ENCODE measurements around the gene ZCCHC7. TPM values are rescaled to one million over a fixed set of nuclear protein-coding genes. Genes with fewer than 3 reads are reported as not detected.

The ZCCHC7 gene
- total RNA-seq, 4 donors from 2014 or later: 12.4 to 56.9 (median 17.7) TPM

GRCh38 chr9:37172557-37172956 lies 52.2 kb downstream of the ZCCHC7 start:
- no peaks in the 10 kb centered on the region for H3K27me3 ChIP-seq

GRCh38 chr9:37174247-37174646 lies 53.9 kb downstream of the ZCCHC7 start:
- no peak overlapping the region for H3K27ac ChIP-seq
- DNase-seq: no peak
- TF ChIP-seq CTCF (IDR thresholded peaks at IDR 0.05) (no peak), POLR2A (IDR thresholded peaks at IDR 0.05) (no peak)
- H3K9me3 ChIP-seq: no peaks in the 10 kb centered on the region
- H3K4me3 ChIP-seq: no peak overlapping the region
- no peaks in the 10 kb centered on the region for H3K36me3 ChIP-seq
- H3K27me3 ChIP-seq: no peaks in the 10 kb centered on the region
- no peaks in the 10 kb centered on the region for H3K4me1 ChIP-seq

More at GRCh38 chr9:37172557-37172956, 52.2 kb downstream of the ZCCHC7 start:
- H3K36me3 ChIP-seq: peaks cover 0 to 2% (median 0%) of the 10 kb centered on the region in 3 donors
- H3K27ac ChIP-seq: no peak overlapping the region
- TF ChIP-seq CTCF (IDR thresholded peaks at IDR 0.05): no peak
- no peak for TF ChIP-seq POLR2A (IDR thresholded peaks at IDR 0.05)
- H3K9me3 ChIP-seq: no peaks in the 10 kb centered on the region
- no peak overlapping the region for H3K4me3 ChIP-seq
- H3K4me1 ChIP-seq: no peaks in the 10 kb centered on the region
- no peak for DNase-seq

GRCh38 chr9:37178742-37179141 lies 58.4 kb downstream of the ZCCHC7 start:
- Histone ChIP-seq H3K27ac (no peak overlapping the region), H3K27me3 (no peaks in the 10 kb centered on the region), H3K4me3 (no peak overlapping the region), H3K4me1 (no peaks in the 10 kb centered on the region), H3K36me3 (no peaks in the 10 kb centered on the region), H3K9me3 (no peaks in the 10 kb centered on the region)
- DNase-seq: no peak
- no peak for TF ChIP-seq CTCF (IDR thresholded peaks at IDR 0.05)
- TF ChIP-seq POLR2A (IDR thresholded peaks at IDR 0.05): no peak

GRCh38 chr9:37179576-37179975 lies 59.2 kb downstream of the ZCCHC7 start:
- Histone ChIP-seq H3K36me3 (no peaks in the 10 kb centered on the region), H3K4me1 (no peaks in the 10 kb centered on the region), H3K9me3 (no peaks in the 10 kb centered on the region), H3K4me3 (no peak overlapping the region), H3K27ac (no peak overlapping the region), H3K27me3 (no peaks in the 10 kb centered on the region)
- TF ChIP-seq POLR2A (IDR thresholded peaks at IDR 0.05) (no peak), CTCF (IDR thresholded peaks at IDR 0.05) (no peak)
- DNase-seq: no peak

GRCh38 chr9:37180138-37180537 lies 59.8 kb downstream of the ZCCHC7 start:
- no peaks in the 10 kb centered on the region for H3K9me3 ChIP-seq

More at GRCh38 chr9:37180138-37180537, 59.8 kb downstream of the ZCCHC7 start:
- DNase-seq: no peak
- H3K36me3 ChIP-seq: no peaks in the 10 kb centered on the region
- no peak overlapping the region for H3K4me3 ChIP-seq
- H3K27ac ChIP-seq: no peak overlapping the region
- H3K27me3 ChIP-seq: no peaks in the 10 kb centered on the region
- no peaks in the 10 kb centered on the region for H3K4me1 ChIP-seq
- TF ChIP-seq CTCF (IDR thresholded peaks at IDR 0.05): no peak
- TF ChIP-seq POLR2A (IDR thresholded peaks at IDR 0.05): no peak
